Fibroblast of the aortic adventitia (primary cell): ENCODE measurements around the gene TIMM44. TPM values are rescaled to one million over a fixed set of nuclear protein-coding genes. Genes with fewer than 3 reads are reported as not detected.

Experiments
- DNase-seq: peaks from one replicate; pipeline ENCODE4 v3.0.0-alpha.2; 2010; ENCODE audit warnings: low read depth
- H3K4me3 ChIP-seq: 2 replicates; pipeline ENCODE4 v1.5.1; 2011; ENCODE audit warnings: low read depth, mild to moderate bottlenecking, control low read depth, low read length, moderate library complexity
- CTCF ChIP-seq: IDR thresholded peaks from 2 replicates; pipeline ENCODE4 v1.5.1; 2011; ENCODE audit warnings: mild to moderate bottlenecking, low read length, control low read depth, inconsistent platforms; ENCODE audit not compliant: insufficient read depth
- total RNA-seq: library from RNA; depleted of rRNA; stranded (reverse); fragments of >200 nt; gene quantifications from 2 replicates; pipeline ENCODE4 v1.2.3, GENCODE V29; 2012; ENCODE audit warnings: low replicate concordance

The TIMM44 gene
- total RNA-seq, 1 donor = 40.7 TPM

- no peak overlapping the region for H3K4me3 ChIP-seq
- TF ChIP-seq CTCF = no peak
- no peak for DNase-seq
These were observed 34.6 kb downstream of the TIMM44 start for GRCh38 chr19:7908742-7909461.

- TF ChIP-seq CTCF = no peak
- H3K4me3 ChIP-seq = no peak overlapping the region
- DNase-seq = no peak
These were observed 35.3 kb downstream of the TIMM44 start for GRCh38 chr19:7908078-7908699.

DNA sequence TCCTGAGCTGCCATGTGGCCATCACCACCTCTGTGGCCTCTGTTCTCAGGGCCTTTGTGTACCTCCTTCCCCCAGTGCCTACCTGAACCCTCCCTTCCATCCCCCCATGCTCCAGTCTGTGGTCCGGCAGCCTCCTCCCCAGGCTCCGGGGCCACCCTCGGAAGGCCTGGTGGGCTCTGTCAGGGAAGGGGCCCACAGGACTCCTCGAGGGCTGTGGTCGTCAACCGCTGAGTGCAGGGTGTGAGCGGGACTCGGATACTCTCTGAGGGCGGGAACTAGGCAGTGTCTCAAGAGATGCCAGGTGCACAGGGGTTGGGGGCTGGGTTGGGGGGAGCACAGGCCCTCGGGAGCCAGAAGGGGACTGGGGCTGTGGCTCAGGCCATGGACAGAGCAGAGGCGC lies 35.9 kb downstream of the TIMM44 start:
- DNase-seq = no peak
- TF ChIP-seq CTCF = no peak
- no peak overlapping the region for H3K4me3 ChIP-seq

DNA sequence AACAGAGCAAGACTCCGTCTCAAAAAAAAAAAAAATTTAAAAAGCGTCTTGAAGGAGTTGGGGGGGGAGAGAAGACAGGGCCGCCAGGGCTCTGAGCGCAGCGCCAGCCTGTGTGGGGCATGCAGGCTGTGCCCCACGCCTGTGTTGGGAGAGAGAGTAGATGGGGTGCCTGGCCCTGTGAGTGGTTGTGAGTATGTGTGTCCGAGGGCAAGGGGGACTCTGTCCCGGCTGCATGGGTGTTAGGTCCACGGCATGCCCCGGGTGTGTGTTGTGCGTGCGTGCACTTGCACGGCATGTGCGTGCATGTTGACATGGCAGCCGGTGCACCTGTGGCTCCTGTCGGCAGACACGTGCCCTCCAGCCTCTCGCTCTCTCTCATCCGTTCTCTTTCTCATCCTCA lies 36.3 kb downstream of the TIMM44 start:
- TF ChIP-seq CTCF = no peak
- no peak for DNase-seq
- no peak overlapping the region for H3K4me3 ChIP-seq

DNA sequence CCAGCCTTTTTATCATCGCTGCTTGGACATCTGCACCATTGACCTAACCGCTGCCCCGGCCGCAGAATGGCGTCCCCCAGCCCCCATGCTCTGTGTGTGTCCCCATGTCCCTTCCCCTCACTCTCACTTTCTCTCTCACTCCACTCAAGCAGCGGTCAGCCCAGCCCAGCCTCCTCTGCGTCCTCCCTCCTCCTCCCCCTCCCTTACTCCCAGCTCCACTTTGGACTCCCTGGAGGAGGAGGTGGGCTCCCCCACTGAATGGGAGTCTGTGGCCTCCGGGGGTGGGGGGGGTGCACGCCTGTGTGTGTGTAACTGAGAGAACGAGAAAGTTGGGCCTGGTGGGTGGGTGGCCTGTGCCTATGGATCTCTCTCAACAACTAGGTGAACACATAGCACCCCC lies 37.6 kb downstream of the TIMM44 start:
- no peak overlapping the region for H3K4me3 ChIP-seq
- TF ChIP-seq CTCF = no peak
- DNase-seq = no peak

GRCh38 chr19:7905268-7905667 lies 38.2 kb downstream of the TIMM44 start:
- no peak for TF ChIP-seq CTCF
- no peak for DNase-seq
- H3K4me3 ChIP-seq = peak overlapping the region; percentile 88
